ENCODE results near the gene MICALL2. TPM values are rescaled to one million over a fixed set of nuclear protein-coding genes. Genes with fewer than 3 reads are reported as not detected.
A peak's percentile ranks its signal among the peaks of the same experiment; 100 is the strongest.

Gene MICALL2
- total RNA-seq, 1 donor from 2014 or later, result 8.3 TPM

DNA sequence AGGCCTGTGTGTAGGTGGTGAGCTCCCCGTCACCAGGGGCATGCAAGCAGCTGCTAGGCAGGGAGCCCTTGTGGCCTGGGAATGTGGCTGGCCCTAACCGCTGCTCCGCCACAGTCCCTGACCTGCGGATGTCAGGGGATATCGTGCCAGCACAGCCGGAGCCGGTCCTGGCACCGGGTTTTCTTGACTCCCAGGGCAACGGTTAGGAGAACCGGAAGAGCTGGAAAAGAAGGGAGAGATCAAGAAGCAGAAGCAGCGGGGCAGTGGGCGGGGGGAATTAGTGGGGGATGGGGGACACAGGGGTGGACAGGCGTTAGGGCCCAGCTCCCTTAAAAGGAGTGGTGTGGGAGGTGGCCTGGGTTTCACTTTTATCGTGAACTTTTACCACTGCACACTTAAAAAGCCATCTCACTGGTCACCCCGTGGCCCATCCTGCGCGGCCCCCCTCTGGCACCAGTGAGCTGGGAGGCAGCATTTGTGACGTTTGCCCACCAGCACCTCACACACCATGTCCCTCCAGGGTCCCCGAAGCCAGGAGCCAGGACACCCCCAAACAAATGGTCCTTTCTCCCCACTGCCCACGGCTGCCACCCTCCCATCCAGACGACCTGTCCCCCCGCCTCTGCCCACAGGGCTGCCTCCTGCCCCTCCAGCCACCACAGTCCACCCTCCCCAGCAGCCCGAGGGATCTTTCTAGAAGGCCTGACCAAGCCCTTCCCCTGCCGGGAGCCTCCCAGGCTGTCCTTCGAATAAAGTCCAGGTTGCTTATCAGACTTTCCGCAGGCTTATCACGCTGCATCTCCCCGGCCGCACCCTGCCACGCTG, 1.8 kb upstream of the MICALL2 start:
- Histone ChIP-seq H3K27ac (replicated peaks) (peak overlapping the region; percentile 90), H3K27me3 (ENCODE audit: low read depth) (no peaks in the 10 kb centered on the region), H3K4me1 (peaks cover 63% of the 10 kb centered on the region), H3K9me3 (replicated peaks) (no peaks in the 10 kb centered on the region), H3K4me3 (peak overlapping the region; percentile 95), H3K36me3 (no peaks in the 10 kb centered on the region)
- TF ChIP-seq, protein P1, sequence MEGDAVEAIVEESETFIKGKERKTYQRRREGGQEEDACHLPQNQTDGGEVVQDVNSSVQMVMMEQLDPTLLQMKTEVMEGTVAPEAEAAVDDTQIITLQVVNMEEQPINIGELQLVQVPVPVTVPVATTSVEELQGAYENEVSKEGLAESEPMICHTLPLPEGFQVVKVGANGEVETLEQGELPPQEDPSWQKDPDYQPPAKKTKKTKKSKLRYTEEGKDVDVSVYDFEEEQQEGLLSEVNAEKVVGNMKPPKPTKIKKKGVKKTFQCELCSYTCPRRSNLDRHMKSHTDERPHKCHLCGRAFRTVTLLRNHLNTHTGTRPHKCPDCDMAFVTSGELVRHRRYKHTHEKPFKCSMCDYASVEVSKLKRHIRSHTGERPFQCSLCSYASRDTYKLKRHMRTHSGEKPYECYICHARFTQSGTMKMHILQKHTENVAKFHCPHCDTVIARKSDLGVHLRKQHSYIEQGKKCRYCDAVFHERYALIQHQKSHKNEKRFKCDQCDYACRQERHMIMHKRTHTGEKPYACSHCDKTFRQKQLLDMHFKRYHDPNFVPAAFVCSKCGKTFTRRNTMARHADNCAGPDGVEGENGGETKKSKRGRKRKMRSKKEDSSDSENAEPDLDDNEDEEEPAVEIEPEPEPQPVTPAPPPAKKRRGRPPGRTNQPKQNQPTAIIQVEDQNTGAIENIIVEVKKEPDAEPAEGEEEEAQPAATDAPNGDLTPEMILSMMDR (IDR thresholded peaks at IDR 0.05; ENCODE audit: borderline replicate concordance), result no peak
- DNase-seq, result peak; percentile 54
- intact Hi-C loops (cut with micrococcal nuclease), result no loop called here

DNA sequence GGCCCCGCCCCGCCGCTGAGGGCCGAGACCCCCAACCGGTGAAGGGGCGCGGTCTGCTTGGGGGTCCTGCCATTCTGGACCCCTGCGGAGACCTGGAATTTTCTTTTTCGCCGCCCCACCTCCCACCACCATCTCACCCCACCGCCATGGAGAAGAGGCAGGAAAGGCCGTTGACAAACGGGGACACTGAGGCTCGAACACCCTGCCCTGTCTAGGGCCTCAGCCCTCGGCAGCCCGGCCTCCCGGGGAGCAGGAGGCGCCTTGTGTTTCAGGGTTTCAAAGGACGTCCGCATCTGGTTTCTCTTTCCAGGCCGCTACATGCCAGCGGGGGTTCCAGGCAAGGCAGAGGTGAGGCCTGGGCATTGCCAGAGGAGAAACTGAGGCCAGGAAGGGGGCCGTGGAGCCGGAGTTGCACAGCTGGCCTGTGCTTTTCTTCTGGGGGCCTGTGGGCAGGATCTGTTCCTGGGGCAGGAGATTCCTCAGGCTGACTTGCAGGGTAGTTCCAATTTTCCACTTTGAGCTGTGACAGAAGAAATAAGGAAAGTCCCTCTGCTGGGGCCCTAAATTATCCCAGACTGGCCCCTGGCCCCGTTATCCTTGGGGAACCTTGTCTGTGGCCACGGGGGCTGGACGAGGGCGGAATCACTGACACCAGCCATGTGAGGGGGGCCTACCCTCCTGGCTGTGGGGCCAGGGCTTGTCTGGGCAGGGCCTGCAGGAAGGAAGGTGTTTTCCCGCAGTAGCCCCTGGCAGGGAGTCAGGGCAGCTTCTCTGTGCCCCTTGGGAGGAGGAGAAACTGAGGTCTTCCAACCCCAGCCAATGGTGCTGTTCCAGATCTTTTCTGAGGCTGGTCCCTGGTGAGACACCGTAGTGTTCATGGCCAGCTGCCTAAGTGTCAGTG, 900 bp upstream of the MICALL2 start:
- TF ChIP-seq, protein P1 (IDR thresholded peaks at IDR 0.05; ENCODE audit: borderline replicate concordance), result no peak
- intact Hi-C loops (cut with micrococcal nuclease), result no loop called here
- peaks cover 68% of the 10 kb centered on the region for H3K4me1 ChIP-seq

DNA sequence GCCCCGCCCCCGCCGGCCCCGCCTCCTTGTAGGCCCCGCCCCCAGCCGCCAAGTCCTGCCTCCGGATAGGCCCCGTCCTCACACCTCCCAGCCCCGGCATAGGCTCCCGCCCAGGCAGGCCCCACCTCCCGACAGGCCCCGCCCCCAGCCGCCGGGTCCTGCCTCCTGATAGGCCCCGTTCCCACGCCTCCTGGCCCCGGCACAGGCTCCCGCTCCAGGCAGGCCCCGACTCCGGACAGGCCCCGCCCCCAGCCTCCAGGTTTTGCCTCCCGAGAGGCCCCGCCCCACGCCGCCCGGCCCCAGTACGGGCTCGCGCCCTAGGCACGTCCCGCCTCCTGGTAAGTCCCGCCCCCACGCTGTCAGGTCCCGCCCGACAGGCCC, 232 bp upstream of the MICALL2 start:
- Histone ChIP-seq H3K4me1 (peaks cover 75% of the 10 kb centered on the region), H3K27ac (replicated peaks) (peak overlapping the region; percentile 90), H3K27me3 (ENCODE audit: low read depth) (no peaks in the 10 kb centered on the region), H3K4me3 (peak overlapping the region; percentile 95), H3K36me3 (no peaks in the 10 kb centered on the region), H3K9me3 (replicated peaks) (no peaks in the 10 kb centered on the region)
- peak; percentile 100 for DNase-seq
- TF ChIP-seq, protein P1 (IDR thresholded peaks at IDR 0.05; ENCODE audit: borderline replicate concordance), result no peak
- intact Hi-C loops (cut with micrococcal nuclease), result no loop called here

More for the DNA sequence above, 900 bp upstream of the MICALL2 start:
- Histone ChIP-seq H3K27me3 (ENCODE audit: low read depth) (no peaks in the 10 kb centered on the region), H3K9me3 (replicated peaks) (no peaks in the 10 kb centered on the region), H3K27ac (replicated peaks) (peak overlapping the region; percentile 90), H3K4me3 (peak overlapping the region; percentile 95), H3K36me3 (no peaks in the 10 kb centered on the region)
- DNase-seq, result peak; percentile 35

DNA sequence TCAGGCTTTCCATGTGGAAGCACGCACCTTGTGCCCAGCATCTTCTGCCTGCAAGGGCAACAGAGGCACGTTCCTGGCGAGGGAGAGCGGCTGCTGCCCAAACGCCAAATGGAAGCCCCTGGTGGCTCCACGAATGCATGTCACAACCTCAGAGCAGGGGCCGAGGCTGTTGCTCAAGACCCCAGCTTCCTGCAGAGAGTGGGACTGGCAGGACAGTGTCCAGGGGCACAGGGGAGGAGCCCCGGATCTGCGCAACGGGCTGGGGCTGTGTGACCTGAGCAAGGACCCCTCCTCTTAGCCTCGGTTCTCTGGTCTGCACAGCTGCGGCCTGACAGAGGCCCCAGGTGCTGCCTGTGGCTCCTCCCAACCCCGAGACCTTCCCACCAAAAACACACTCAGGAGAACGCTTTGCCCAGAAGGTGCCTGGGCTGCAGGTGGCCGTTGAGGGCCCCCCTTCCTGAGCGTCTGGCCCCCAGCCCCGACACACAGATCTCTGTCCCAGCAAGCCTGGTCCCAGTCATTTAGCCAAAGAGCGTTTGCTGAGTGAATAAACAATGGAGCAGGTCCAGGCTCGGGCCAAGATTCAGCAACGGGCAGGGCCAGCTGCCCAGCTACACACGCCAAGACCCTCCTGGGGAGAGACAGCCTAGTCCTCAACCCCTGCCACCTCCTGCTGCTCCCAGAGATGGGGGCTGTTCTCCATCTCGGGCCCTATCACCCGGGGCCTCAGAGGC, 1.2 kb downstream of the MICALL2 start:
- peaks cover 89% of the 10 kb centered on the region for H3K4me1 ChIP-seq

More for the DNA sequence above, 1.2 kb downstream of the MICALL2 start:
- DNase-seq, result no peak
- Histone ChIP-seq H3K9me3 (replicated peaks) (no peaks in the 10 kb centered on the region), H3K36me3 (no peaks in the 10 kb centered on the region), H3K27ac (replicated peaks) (peak overlapping the region; percentile 90), H3K4me3 (peak overlapping the region; percentile 95), H3K27me3 (ENCODE audit: low read depth) (no peaks in the 10 kb centered on the region)
- TF ChIP-seq, protein P1 (IDR thresholded peaks at IDR 0.05; ENCODE audit: borderline replicate concordance), result no peak
- intact Hi-C loops (cut with micrococcal nuclease), result no loop called here
